Measurements from ENCODE around the gene VCL.
"Not testable (repeated sequence)": the region's sequence is repeated elsewhere in the genome, so short reads cannot be mapped to it uniquely, and the experiment has no call there.

Gene VCL

GRCh38 chr10:73971636-73972354, 26.1 kb upstream of the VCL start:
- DNase-seq (ENCODE audit: low read depth) = no peak

GRCh38 chr10:73973427-73973826, 24.5 kb upstream of the VCL start:
- DNase-seq (ENCODE audit: low read depth) = no peak

GRCh38 chr10:73974309-73974946, 23.5 kb upstream of the VCL start:
- DNase-seq (ENCODE audit: low read depth) = no peak

GRCh38 chr10:73975388-73975787, 22.5 kb upstream of the VCL start:
- no peak for DNase-seq (ENCODE audit: low read depth)

- no peak for DNase-seq (ENCODE audit: low read depth)
Measured at GRCh38 chr10:73979141-73979808, 18.6 kb upstream of the VCL start.

DNA sequence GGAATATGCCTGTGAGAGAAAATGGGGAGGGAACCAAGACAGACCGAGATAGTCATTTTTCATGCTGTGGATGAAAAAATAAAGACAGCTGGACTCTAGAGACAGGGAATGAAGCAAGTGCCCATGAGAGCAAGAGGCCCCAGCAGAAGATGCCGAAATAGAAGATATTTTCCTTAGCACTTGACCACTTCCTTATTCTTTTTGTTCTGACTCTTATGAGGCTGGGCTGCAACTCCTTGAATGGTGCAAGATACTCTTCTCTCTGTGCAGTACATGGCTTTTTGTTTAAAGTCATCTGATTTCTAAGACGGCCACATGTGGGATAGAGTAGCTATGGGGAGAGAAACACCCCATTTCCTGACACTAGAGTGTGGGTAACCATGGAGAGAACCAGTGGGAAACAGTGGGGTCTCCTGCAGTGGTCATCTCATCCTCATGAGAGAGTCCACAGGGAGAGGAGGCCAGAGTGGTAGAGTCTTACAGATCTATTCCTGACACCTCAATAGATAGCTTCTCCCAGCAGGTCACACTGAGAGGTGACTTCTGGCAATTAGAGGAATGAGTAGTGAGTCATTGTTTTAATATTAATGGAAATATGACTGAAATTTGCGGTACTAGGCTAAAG, 18.0 kb upstream of the VCL start:
- no peak for DNase-seq (ENCODE audit: low read depth)

- DNase-seq (ENCODE audit: low read depth) = no peak
Measured at GRCh38 chr10:73981812-73982211, 16.1 kb upstream of the VCL start.

GRCh38 chr10:73983096-73984047, 14.5 kb upstream of the VCL start:
- no peak for DNase-seq (ENCODE audit: low read depth)

GRCh38 chr10:73989594-73990150, 8.2 kb upstream of the VCL start:
- no peak for DNase-seq (ENCODE audit: low read depth)

GRCh38 chr10:73991203-73991883, 6.6 kb upstream of the VCL start:
- no peak for DNase-seq (ENCODE audit: low read depth)

GRCh38 chr10:73991884-73992245, 6.1 kb upstream of the VCL start:
- peak; percentile 59 for DNase-seq (ENCODE audit: low read depth)

GRCh38 chr10:73992899-73993788, 4.8 kb upstream of the VCL start:
- DNase-seq (ENCODE audit: low read depth) = no peak

DNA sequence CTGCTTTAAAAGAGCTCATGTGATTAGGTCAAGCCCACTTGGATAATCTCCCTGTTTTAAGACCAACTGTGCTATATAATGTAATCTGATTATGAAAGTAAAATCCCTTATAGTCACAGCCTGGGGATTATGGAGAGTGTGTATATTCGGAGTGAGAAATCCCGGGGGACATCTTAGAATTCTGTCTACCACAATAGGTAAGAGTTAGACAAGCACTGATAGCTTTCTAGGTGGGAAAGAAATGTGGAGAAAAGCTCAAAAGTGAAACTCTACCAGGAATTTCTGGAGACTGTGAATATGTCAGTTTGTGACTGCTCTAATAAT, 2.9 kb upstream of the VCL start:
- DNase-seq (ENCODE audit: low read depth) = no peak

- DNase-seq (ENCODE audit: low read depth) = no peak
Measured at GRCh38 chr10:73997461-73997786, 492 bp upstream of the VCL start.

GRCh38 chr10:73998623-73998928, 660 bp downstream of the VCL start:
- DNase-seq (ENCODE audit: low read depth) = no peak

DNA sequence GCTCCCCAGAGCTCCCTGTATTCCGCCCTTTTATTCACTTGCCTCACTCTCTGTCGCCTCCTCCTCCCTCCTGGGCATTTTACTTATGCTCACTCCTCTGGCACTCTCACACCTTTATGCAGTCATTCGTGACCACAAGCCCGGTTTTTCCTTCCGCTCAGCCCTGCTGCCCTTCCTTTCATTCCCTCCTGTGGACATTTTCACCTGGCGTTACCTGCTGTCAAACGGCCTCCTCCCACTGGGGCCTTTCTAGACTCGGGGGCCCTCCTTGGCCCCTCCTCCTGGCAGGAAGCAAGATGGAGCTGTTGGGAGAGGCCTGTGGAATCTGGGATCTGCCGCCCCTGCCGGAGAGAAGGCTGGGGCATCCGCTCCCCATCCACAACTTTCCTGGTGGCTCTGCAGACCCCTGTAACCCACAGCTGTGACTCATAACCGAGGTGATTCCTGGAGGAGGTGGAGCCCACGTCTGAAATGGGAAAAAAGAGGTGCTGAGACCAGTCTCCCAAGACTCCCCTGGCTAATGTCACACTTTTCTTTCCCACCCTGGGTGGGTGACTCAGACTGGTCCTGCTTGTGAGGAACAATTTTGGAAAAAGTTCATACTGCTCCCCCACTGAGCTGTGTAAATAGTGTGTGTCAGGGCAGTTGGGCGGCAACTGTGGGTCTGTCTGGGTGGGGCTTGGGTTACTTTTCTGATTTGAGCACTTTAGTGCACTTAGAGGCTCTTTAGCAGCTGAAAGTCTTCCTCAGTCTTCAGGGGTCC, 1.2 kb downstream of the VCL start:
- no peak for DNase-seq (ENCODE audit: low read depth)

- DNase-seq (ENCODE audit: low read depth) = no peak
Measured at GRCh38 chr10:73999703-74000102, 1.8 kb downstream of the VCL start.

- DNase-seq (ENCODE audit: low read depth) = not testable (repeated sequence)
Measured at GRCh38 chr10:74000244-74000643, 2.3 kb downstream of the VCL start.

- no peak for DNase-seq (ENCODE audit: low read depth)
Measured at GRCh38 chr10:74000892-74001669, 3.2 kb downstream of the VCL start.
